GM12878 (cell line): ENCODE results near the gene CREB3L1.

Source experiments
- BRCA1 ChIP-seq: IDR thresholded peaks from 2 replicates; pipeline ENCODE4 v1.6.1; 2011; ENCODE audit warnings: low read depth, low read length, improper control_type of control experiment
- CREM ChIP-seq: IDR thresholded peaks from 2 replicates; pipeline ENCODE4 v1.6.1; 2014; ENCODE audit warnings: antibody characterized with exemption, low read depth
- EP300 ChIP-seq, 2 experiments: fragments of 150-350 bp in 1 of 2; IDR thresholded peaks; 2 replicates each; pipeline ENCODE4 v1.6.1; 2011 to 2012; ENCODE audit warnings: low read depth in 2 of 2, low read length in 2 of 2, borderline replicate concordance in 1 of 2, improper control_type of control experiment in 1 of 2, inconsistent platforms in 1 of 2; ENCODE audit not compliant: control insufficient read depth in 1 of 2
- JUND ChIP-seq: IDR thresholded peaks from 2 replicates; pipeline ENCODE4 v1.6.1; 2012; ENCODE audit warnings: low read depth, mild to moderate bottlenecking, low read length, improper control_type of control experiment, moderate library complexity
- POLR2AphosphoS5 ChIP-seq: IDR thresholded peaks from 2 replicates; pipeline ENCODE4 v1.6.1; 2011; ENCODE audit warnings: mild to moderate bottlenecking, low read length, inconsistent platforms
- TF ChIP-seq, protein P1 (sequence below), 3 experiments: IDR thresholded peaks in 2 of 3; conservative IDR thresholded peaks in 1 of 3; 2 replicates each; pipeline ENCODE4 v1.5.1; 2011; ENCODE audit warnings: low read depth in 3 of 3, low read length in 3 of 3, mild to moderate bottlenecking in 3 of 3, control low read depth in 2 of 3, moderate library complexity in 2 of 3, inconsistent platforms in 1 of 3, mixed read lengths in 1 of 3; ENCODE audit not compliant: control insufficient read depth in 2 of 3, insufficient read depth in 1 of 3; ENCODE audit errors: extremely low read depth in 1 of 3
- TF ChIP-seq, protein P2 (sequence below): IDR thresholded peaks from 2 replicates; pipeline ENCODE4 v1.6.1; 2012; ENCODE audit warnings: mild to moderate bottlenecking, low read depth, low read length

DNA sequence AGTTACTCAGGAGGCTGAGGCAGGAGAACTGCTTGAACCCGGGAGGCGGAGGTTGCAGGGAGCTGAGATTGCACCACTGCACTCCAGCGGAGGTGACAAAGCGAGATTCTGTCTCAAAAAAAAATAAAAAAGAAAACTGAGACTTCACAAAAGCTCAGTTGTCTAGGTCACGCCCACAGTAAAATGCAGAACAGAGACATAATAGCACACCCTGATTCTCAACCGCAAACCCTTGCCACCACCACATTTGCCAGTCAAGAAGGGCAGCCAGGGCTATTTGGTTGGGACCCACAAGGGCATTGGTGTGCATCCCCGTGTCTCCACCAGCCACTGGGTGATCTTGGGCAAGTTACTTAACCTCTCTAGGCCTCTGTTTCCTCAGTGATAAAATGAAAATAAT lies 25.4 kb downstream of the CREB3L1 start:
- TF ChIP-seq, protein P1, sequence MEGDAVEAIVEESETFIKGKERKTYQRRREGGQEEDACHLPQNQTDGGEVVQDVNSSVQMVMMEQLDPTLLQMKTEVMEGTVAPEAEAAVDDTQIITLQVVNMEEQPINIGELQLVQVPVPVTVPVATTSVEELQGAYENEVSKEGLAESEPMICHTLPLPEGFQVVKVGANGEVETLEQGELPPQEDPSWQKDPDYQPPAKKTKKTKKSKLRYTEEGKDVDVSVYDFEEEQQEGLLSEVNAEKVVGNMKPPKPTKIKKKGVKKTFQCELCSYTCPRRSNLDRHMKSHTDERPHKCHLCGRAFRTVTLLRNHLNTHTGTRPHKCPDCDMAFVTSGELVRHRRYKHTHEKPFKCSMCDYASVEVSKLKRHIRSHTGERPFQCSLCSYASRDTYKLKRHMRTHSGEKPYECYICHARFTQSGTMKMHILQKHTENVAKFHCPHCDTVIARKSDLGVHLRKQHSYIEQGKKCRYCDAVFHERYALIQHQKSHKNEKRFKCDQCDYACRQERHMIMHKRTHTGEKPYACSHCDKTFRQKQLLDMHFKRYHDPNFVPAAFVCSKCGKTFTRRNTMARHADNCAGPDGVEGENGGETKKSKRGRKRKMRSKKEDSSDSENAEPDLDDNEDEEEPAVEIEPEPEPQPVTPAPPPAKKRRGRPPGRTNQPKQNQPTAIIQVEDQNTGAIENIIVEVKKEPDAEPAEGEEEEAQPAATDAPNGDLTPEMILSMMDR (IDR thresholded peaks at IDR 0.05 in 2 of 3, conservative IDR thresholded peaks at IDR 0.05 in 1 of 3; ENCODE audit: control insufficient read depth in 2 of 3, extremely low read depth in 1 of 3, insufficient read depth in 1 of 3, low read depth in 3 of 3, low read length in 3 of 3): no peak
- TF ChIP-seq JUND: no peak
- TF ChIP-seq EP300 (IDR thresholded peaks at IDR 0.05; ENCODE audit: borderline replicate concordance in 1 of 2, control insufficient read depth in 1 of 2, low read depth in 2 of 2, low read length in 2 of 2): peak in 1 of 2 experiments; percentile 69; a peak in 1 of 4 replicates
- no peak for TF ChIP-seq POLR2AphosphoS5
- no peak for TF ChIP-seq BRCA1
- no peak for TF ChIP-seq CREM
- TF ChIP-seq, protein P2, sequence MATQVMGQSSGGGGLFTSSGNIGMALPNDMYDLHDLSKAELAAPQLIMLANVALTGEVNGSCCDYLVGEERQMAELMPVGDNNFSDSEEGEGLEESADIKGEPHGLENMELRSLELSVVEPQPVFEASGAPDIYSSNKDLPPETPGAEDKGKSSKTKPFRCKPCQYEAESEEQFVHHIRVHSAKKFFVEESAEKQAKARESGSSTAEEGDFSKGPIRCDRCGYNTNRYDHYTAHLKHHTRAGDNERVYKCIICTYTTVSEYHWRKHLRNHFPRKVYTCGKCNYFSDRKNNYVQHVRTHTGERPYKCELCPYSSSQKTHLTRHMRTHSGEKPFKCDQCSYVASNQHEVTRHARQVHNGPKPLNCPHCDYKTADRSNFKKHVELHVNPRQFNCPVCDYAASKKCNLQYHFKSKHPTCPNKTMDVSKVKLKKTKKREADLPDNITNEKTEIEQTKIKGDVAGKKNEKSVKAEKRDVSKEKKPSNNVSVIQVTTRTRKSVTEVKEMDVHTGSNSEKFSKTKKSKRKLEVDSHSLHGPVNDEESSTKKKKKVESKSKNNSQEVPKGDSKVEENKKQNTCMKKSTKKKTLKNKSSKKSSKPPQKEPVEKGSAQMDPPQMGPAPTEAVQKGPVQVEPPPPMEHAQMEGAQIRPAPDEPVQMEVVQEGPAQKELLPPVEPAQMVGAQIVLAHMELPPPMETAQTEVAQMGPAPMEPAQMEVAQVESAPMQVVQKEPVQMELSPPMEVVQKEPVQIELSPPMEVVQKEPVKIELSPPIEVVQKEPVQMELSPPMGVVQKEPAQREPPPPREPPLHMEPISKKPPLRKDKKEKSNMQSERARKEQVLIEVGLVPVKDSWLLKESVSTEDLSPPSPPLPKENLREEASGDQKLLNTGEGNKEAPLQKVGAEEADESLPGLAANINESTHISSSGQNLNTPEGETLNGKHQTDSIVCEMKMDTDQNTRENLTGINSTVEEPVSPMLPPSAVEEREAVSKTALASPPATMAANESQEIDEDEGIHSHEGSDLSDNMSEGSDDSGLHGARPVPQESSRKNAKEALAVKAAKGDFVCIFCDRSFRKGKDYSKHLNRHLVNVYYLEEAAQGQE: no peak
